Endothelial cell of umbilical vein (primary cell): Measurements from ENCODE around the gene SLC22A8. TPM values are rescaled to one million over a fixed set of nuclear protein-coding genes. Genes with fewer than 3 reads are reported as not detected.

ENCODE experiments used
- BruUV-seq: library from RNA; stranded (reverse); fragments of 400-500 nt; replicated peaks from 2 replicates; lab custom pipeline; 2021; lab: Mats Ljungman, UMichigan
- CTCF ChIA-PET: fragments of 300-600, 350-600 bp; sonication (Branson Sonifier 250); formaldehyde crosslinking; loops from one replicate; lab custom pipeline; 2021; ENCODE audit warnings: antibody characterized with exemption, inconsistent platforms; lab: Charles Lee
- POLR2A ChIA-PET: fragments of 300-600, 350-600 bp; sonication (Branson Sonifier 250); formaldehyde crosslinking; loops from one replicate; lab custom pipeline; 2021; ENCODE audit warnings: antibody characterized with exemption, inconsistent platforms; lab: Charles Lee
- DNase-seq: peaks from one replicate; pipeline ENCODE4 v3.0.0-alpha.2; 2011; ENCODE audit warnings: low read depth, low spot score
- FAIRE-seq: peaks from 2 replicates; lab custom pipeline; 2011; peaks lifted over from hg19 to GRCh38; lab: Jason Lieb, UNC
- H2AFZ ChIP-seq: 2 replicates; pipeline ENCODE4 v1.6.0; 2012; ENCODE audit warnings: low read depth, low read length, control low read depth, inconsistent platforms
- H3K27ac ChIP-seq: 2 replicates; pipeline ENCODE4 v1.5.1; 2011; ENCODE audit warnings: low read depth, mild to moderate bottlenecking, control low read depth, low read length, moderate library complexity; ENCODE audit not compliant: insufficient read depth
- H3K27me3 ChIP-seq, 2 experiments: 2 replicates each; pipeline versions ENCODE4 v1.6.0 to v1.6.1; 2011; ENCODE audit warnings: low read length in 2 of 2, mixed read lengths in 1 of 2; ENCODE audit not compliant: control insufficient read depth in 2 of 2, insufficient read depth in 2 of 2
- H3K36me3 ChIP-seq, 2 experiments: 2 replicates in 1 of 2; 3 replicates in 1 of 2; pipeline ENCODE4 v1.5.1; 2011; ENCODE audit warnings: low read length in 2 of 2, mild to moderate bottlenecking in 1 of 2, moderate library complexity in 1 of 2; ENCODE audit not compliant: control insufficient read depth in 2 of 2, insufficient read depth in 2 of 2; ENCODE audit errors: extremely low read depth in 1 of 2
- H3K4me1 ChIP-seq: 3 replicates; pipeline ENCODE4 v1.5.1; 2011; ENCODE audit warnings: mild to moderate bottlenecking, low read length; ENCODE audit not compliant: control insufficient read depth, insufficient read depth; ENCODE audit errors: extremely low read depth
- H3K4me2 ChIP-seq: 2 replicates; pipeline ENCODE4 v1.6.1; 2011; ENCODE audit warnings: low read length, control low read depth, mixed read lengths; ENCODE audit not compliant: insufficient read depth
- H3K4me3 ChIP-seq, 3 experiments: fragments of 200-600 bp in 1 of 3; sonication (generic), shearing (Covaris generic) in 1 of 3; replicated peaks in 1 of 3; 2 replicates each; pipeline ENCODE4 v1.5.1; 2011 to 2016; ENCODE audit warnings: control low read depth in 3 of 3, low read length in 3 of 3, mild to moderate bottlenecking in 2 of 3, inconsistent platforms in 1 of 3, low read depth in 1 of 3, moderate library complexity in 1 of 3; ENCODE audit not compliant: insufficient read depth in 1 of 3
- H3K79me2 ChIP-seq: 2 replicates; pipeline ENCODE4 v1.6.0; 2012; ENCODE audit warnings: low read length, inconsistent platforms; ENCODE audit not compliant: control insufficient read depth, insufficient read depth
- H3K9ac ChIP-seq: replicated peaks from 2 replicates; pipeline ENCODE3; 2011; ENCODE audit warnings: low read length, control low read depth; ENCODE audit not compliant: insufficient read depth; ENCODE audit errors: extremely low read depth
- H3K9me1 ChIP-seq: replicated peaks from 3 replicates; pipeline ENCODE4 v1.6.0; 2011; ENCODE audit warnings: mild to moderate bottlenecking, low read length; ENCODE audit not compliant: control insufficient read depth, insufficient read depth; ENCODE audit errors: extremely low read depth
- H3K9me3 ChIP-seq: replicated peaks from 2 replicates; pipeline ENCODE4 v1.5.1; 2012; ENCODE audit warnings: low read length, inconsistent platforms; ENCODE audit not compliant: control insufficient read depth, insufficient read depth
- H4K20me1 ChIP-seq: replicated peaks from 2 replicates; pipeline ENCODE3; 2011; ENCODE audit warnings: mild to moderate bottlenecking, low read length; ENCODE audit not compliant: control insufficient read depth, insufficient read depth; ENCODE audit errors: extremely low read depth
- CTCF ChIP-seq, 2 donors: IDR thresholded peaks; 1 replicate in 1 of 2; 2 replicates in 1 of 2; pipeline ENCODE4 v1.5.1; 2011; ENCODE audit warnings: low read length in 2 of 2, mild to moderate bottlenecking in 2 of 2, moderate library complexity in 2 of 2, control low read depth in 1 of 2, inconsistent platforms in 1 of 2, low read depth in 1 of 2; ENCODE audit not compliant: insufficient read depth in 1 of 2; ENCODE audit errors: extremely low read depth in 1 of 2
- EZH2 ChIP-seq: IDR thresholded peaks from 2 replicates; pipeline ENCODE4 v1.6.1; 2012; ENCODE audit warnings: borderline replicate concordance, low read depth, mild to moderate bottlenecking, moderate library complexity, low read length, inconsistent platforms; ENCODE audit not compliant: severe bottlenecking
- FOS ChIP-seq: IDR thresholded peaks from 2 replicates; pipeline ENCODE4 v1.6.1; 2011; ENCODE audit warnings: mild to moderate bottlenecking, low read length, moderate library complexity, borderline replicate concordance; ENCODE audit not compliant: insufficient read depth
- GATA2 ChIP-seq: IDR thresholded peaks from 2 replicates; pipeline ENCODE4 v1.7.0; 2011; ENCODE audit warnings: low read depth, mild to moderate bottlenecking, moderate library complexity, mixed read lengths, low read length; ENCODE audit not compliant: insufficient read length, insufficient read depth
- JUN ChIP-seq: IDR thresholded peaks from 2 replicates; pipeline ENCODE4 v1.6.1; 2011; ENCODE audit warnings: borderline replicate concordance, low read depth; ENCODE audit not compliant: insufficient read length, insufficient read depth
- MAX ChIP-seq: IDR thresholded peaks from 2 replicates; pipeline ENCODE4 v1.6.1; 2011; ENCODE audit not compliant: insufficient read depth, insufficient read length
- dilution Hi-C: fragments of 300-500 bp; cut with MboI; formaldehyde crosslinking; loops from one replicate; pipeline ENCODE4 v1.15.0; 2019; ENCODE audit warnings: low sequenced_read_pairs; ENCODE audit not compliant: extremely low pct_ligation_motif_present
- intact Hi-C: fragments of 100-400 bp; cut with micrococcal nuclease; formaldehyde crosslinking; loops from one replicate; pipeline ENCODE4 v1.10.0; 2022
- polyA plus RNA-seq, 4 experiments: library from polyadenylated mRNA; depleted of rRNA in 3 of 4; stranded (reverse) in 3 of 4; unstranded in 1 of 4; fragments of >200 nt; gene quantifications; 2 replicates each; pipeline versions ENCODE4 v1.2.1 to v1.2.3, GENCODE V29; 2011 to 2012; ENCODE audit warnings: missing spikeins in 1 of 4
- total RNA-seq: library from RNA; stranded (reverse); gene quantifications from 2 replicates; pipeline ENCODE4 v1.2.3, GENCODE V29; 2021

Gene SLC22A8
- total and polyA plus RNA-seq, 2 donors (not counting 3 experiments of a cell fraction or from before 2014, with no cell fraction given), result not detected

GRCh38 chr11:63023222-63023814 lies 7.7 kb upstream of the SLC22A8 start:
- no peak overlapping the region for H2AFZ ChIP-seq
- H3K9me3 ChIP-seq, result no peaks in the 10 kb centered on the region
- FAIRE-seq, result no peak
- intact Hi-C loops (loop anchor here (5.0 kb wide), 1 partner anchor 189 kb away; no protein-coding TSS in a partner anchor), dilution Hi-C loops (no loop called here)
- no peaks in the 10 kb centered on the region for H3K36me3 ChIP-seq
- no peaks in the 10 kb centered on the region for H4K20me1 ChIP-seq
- DNase-seq, result no peak
- H3K27me3 ChIP-seq, result peaks cover 4 to 10% of the 10 kb centered on the region in 2 experiments
- TF ChIP-seq CTCF (IDR thresholded peaks at IDR 0.05; ENCODE audit: extremely low read depth in 1 of 2, insufficient read depth in 1 of 2, low read depth in 1 of 2, low read length in 2 of 2), result no peak
- TF ChIP-seq EZH2, result no peak
- no peaks in the 10 kb centered on the region for H3K4me1 ChIP-seq
- H3K9ac ChIP-seq, result no peak overlapping the region
- no TSS peak for BruUV-seq
- no peaks in the 10 kb centered on the region for H3K9me1 ChIP-seq
- no peak overlapping the region for H3K4me3 ChIP-seq
- ChIA-PET POLR2A (no interaction called here), CTCF (interaction anchor here (0.7 to 8.7 kb wide), 21 partner anchors 9 to 139 kb away, joined by 3 to 488 read pairs (median 6); partner anchors contain the start of gene CHRM1)
- no peak overlapping the region for H3K4me2 ChIP-seq
- no peaks in the 10 kb centered on the region for H3K79me2 ChIP-seq
- no peak overlapping the region for H3K27ac ChIP-seq

- Histone ChIP-seq H3K9ac (no peak overlapping the region), H4K20me1 (no peaks in the 10 kb centered on the region), H3K4me3 (no peak overlapping the region), H3K9me1 (no peaks in the 10 kb centered on the region), H3K79me2 (no peaks in the 10 kb centered on the region), H3K4me1 (peaks cover 7% of the 10 kb centered on the region), H3K27me3 (peaks cover 4 to 10% of the 10 kb centered on the region in 2 experiments), H3K27ac (no peak overlapping the region), H3K9me3 (no peaks in the 10 kb centered on the region), H3K36me3 (no peaks in the 10 kb centered on the region), H2AFZ (no peak overlapping the region), H3K4me2 (no peak overlapping the region)
- POLR2A ChIA-PET, result no interaction called here
- CTCF ChIA-PET, result interaction anchor here (0.8 to 8.7 kb wide), 13 partner anchors 12 to 437 kb away, joined by 3 to 488 read pairs (median 6); no protein-coding TSS in a partner anchor
- dilution Hi-C loops (no loop called here), intact Hi-C loops (loop anchor here (5.0 kb wide), 1 partner anchor 190 kb away; no protein-coding TSS in a partner anchor)
- no TSS peak for BruUV-seq
- no peak for TF ChIP-seq FOS
- no peak for TF ChIP-seq GATA2
- no peak for TF ChIP-seq EZH2
- TF ChIP-seq JUN, result no peak
- TF ChIP-seq CTCF (IDR thresholded peaks at IDR 0.05; ENCODE audit: extremely low read depth in 1 of 2, insufficient read depth in 1 of 2, low read depth in 1 of 2, low read length in 2 of 2), result no peak
- no peak for TF ChIP-seq MAX
- DNase-seq, result no peak
- no peak for FAIRE-seq
Observed at GRCh38 chr11:63022441-63022840, 6.8 kb upstream of the SLC22A8 start.
